ENCODE results near the gene UFSP2. TPM values are rescaled to one million over a fixed set of nuclear protein-coding genes. Genes with fewer than 3 reads are reported as not detected.

Gene UFSP2
- total RNA-seq, 1 donor from 2014 or later = 51.2 TPM

- Histone ChIP-seq H3K9me3 (replicated peaks) (no peaks in the 10 kb centered on the region), H3K27me3 (ENCODE audit: low read depth) (no peaks in the 10 kb centered on the region), H3K27ac (replicated peaks) (no peak overlapping the region), H3K4me3 (no peak overlapping the region), H3K4me1 (peaks cover 4% of the 10 kb centered on the region), H3K36me3 (no peaks in the 10 kb centered on the region)
- no peak for DNase-seq
- no peak for TF ChIP-seq CTCF (IDR thresholded peaks at IDR 0.05; ENCODE audit: borderline replicate concordance)
- intact Hi-C loops (cut with micrococcal nuclease) = no loop called here
Measured at GRCh38 chr4:185465707-185466106, 39.9 kb upstream of the UFSP2 start.

- TF ChIP-seq CTCF (IDR thresholded peaks at IDR 0.05; ENCODE audit: borderline replicate concordance) = no peak
- intact Hi-C loops (cut with micrococcal nuclease) = no loop called here
- H3K27ac ChIP-seq (replicated peaks) = no peak overlapping the region
Measured at GRCh38 chr4:185464887-185465286, 39.1 kb upstream of the UFSP2 start.

GRCh38 chr4:185464183-185464582 is 38.4 kb upstream of the UFSP2 start:
- TF ChIP-seq CTCF (IDR thresholded peaks at IDR 0.05; ENCODE audit: borderline replicate concordance) = no peak
- no peaks in the 10 kb centered on the region for H3K4me1 ChIP-seq
- H3K36me3 ChIP-seq = no peaks in the 10 kb centered on the region
- H3K9me3 ChIP-seq (replicated peaks) = no peaks in the 10 kb centered on the region
- no peaks in the 10 kb centered on the region for H3K27me3 ChIP-seq (ENCODE audit: low read depth)
- intact Hi-C loops (cut with micrococcal nuclease) = no loop called here
- DNase-seq = no peak
- H3K27ac ChIP-seq (replicated peaks) = no peak overlapping the region
- no peak overlapping the region for H3K4me3 ChIP-seq

More at GRCh38 chr4:185464887-185465286, 39.1 kb upstream of the UFSP2 start:
- DNase-seq = no peak
- H3K36me3 ChIP-seq = no peaks in the 10 kb centered on the region
- no peaks in the 10 kb centered on the region for H3K9me3 ChIP-seq (replicated peaks)
- H3K27me3 ChIP-seq (ENCODE audit: low read depth) = no peaks in the 10 kb centered on the region
- H3K4me3 ChIP-seq = no peak overlapping the region
- H3K4me1 ChIP-seq = no peaks in the 10 kb centered on the region

- no peaks in the 10 kb centered on the region for H3K36me3 ChIP-seq
- no peaks in the 10 kb centered on the region for H3K9me3 ChIP-seq (replicated peaks)
- DNase-seq = no peak
- no peak for TF ChIP-seq CTCF (IDR thresholded peaks at IDR 0.05; ENCODE audit: borderline replicate concordance)
- no peaks in the 10 kb centered on the region for H3K4me1 ChIP-seq
- H3K27me3 ChIP-seq (ENCODE audit: low read depth) = no peaks in the 10 kb centered on the region
- no peak overlapping the region for H3K4me3 ChIP-seq
- intact Hi-C loops (cut with micrococcal nuclease) = no loop called here
- no peak overlapping the region for H3K27ac ChIP-seq (replicated peaks)
Measured at GRCh38 chr4:185463541-185463940, 37.8 kb upstream of the UFSP2 start.

GRCh38 chr4:185461565-185461964 is 35.8 kb upstream of the UFSP2 start:
- DNase-seq = no peak
- Histone ChIP-seq H3K4me3 (no peak overlapping the region), H3K9me3 (replicated peaks) (no peaks in the 10 kb centered on the region), H3K4me1 (no peaks in the 10 kb centered on the region), H3K27me3 (ENCODE audit: low read depth) (no peaks in the 10 kb centered on the region), H3K36me3 (no peaks in the 10 kb centered on the region), H3K27ac (replicated peaks) (no peak overlapping the region)
- intact Hi-C loops (cut with micrococcal nuclease) = no loop called here
- TF ChIP-seq CTCF (IDR thresholded peaks at IDR 0.05; ENCODE audit: borderline replicate concordance) = no peak

- H3K27ac ChIP-seq (replicated peaks) = no peak overlapping the region
- H3K4me1 ChIP-seq = no peaks in the 10 kb centered on the region
- H3K27me3 ChIP-seq (ENCODE audit: low read depth) = no peaks in the 10 kb centered on the region
- intact Hi-C loops (cut with micrococcal nuclease) = no loop called here
- TF ChIP-seq CTCF (IDR thresholded peaks at IDR 0.05; ENCODE audit: borderline replicate concordance) = no peak
- no peaks in the 10 kb centered on the region for H3K9me3 ChIP-seq (replicated peaks)
- DNase-seq = no peak
- H3K36me3 ChIP-seq = no peaks in the 10 kb centered on the region
- H3K4me3 ChIP-seq = no peak overlapping the region
Measured at GRCh38 chr4:185457136-185457535, 31.4 kb upstream of the UFSP2 start.

Measured in left ventricle myocardium inferior (tissue), 1 donor.